ENCODE results near the gene PRIM2. TPM values are rescaled to one million over a fixed set of nuclear protein-coding genes. Genes with fewer than 3 reads are reported as not detected.

PRIM2 gene
- total and polyA plus RNA-seq, 2 of the 4 experiments (the other 2 are of a cell fraction) = 11.8 to 37.5 TPM

- no peaks in the 10 kb centered on the region for H3K27me3 ChIP-seq (ENCODE audit: control insufficient read depth, insufficient read depth, low read length)
- intact Hi-C loops (cut with micrococcal nuclease) = no loop called here
Measured at GRCh38 chr6:57294862-57295445, 22.5 kb upstream of the PRIM2 start.

More at GRCh38 chr6:57294862-57295445, 22.5 kb upstream of the PRIM2 start:
- ChIA-PET POLR2A (ENCODE audit: unreplicated experiment) (no interaction called here), CTCF (interaction anchor here (0.6 to 0.8 kb wide), 2 partner anchors 25 to 570 kb away, joined by 3 read pairs; no protein-coding TSS in a partner anchor)
- no peak overlapping the region for H2AK9ac ChIP-seq (replicated peaks; ENCODE audit: low read depth, low read length, poor library complexity)
- no peak overlapping the region for H3K4ac ChIP-seq (ENCODE audit: low read depth, low read length)
- no peak overlapping the region for H2BK120ac ChIP-seq (ENCODE audit: low read depth, low read length)
- H2BK5ac ChIP-seq (ENCODE audit: low read depth, low read length, poor library complexity, severe bottlenecking) = no peak overlapping the region
- H3K14ac ChIP-seq (replicated peaks; ENCODE audit: low read depth, low read length) = no peak overlapping the region; the same call in 1 of the 2 replicates
- no peaks in the 10 kb centered on the region for H4K20me1 ChIP-seq (ENCODE audit: insufficient read depth, low read length)
- no peak for TF ChIP-seq SMC3 (IDR thresholded peaks at IDR 0.05; ENCODE audit: low read depth, low read length)
- TF ChIP-seq MXI1 (IDR thresholded peaks at IDR 0.05; ENCODE audit: borderline replicate concordance, low read depth, low read length) = no peak
- no peak for TF ChIP-seq POLR2A (IDR thresholded peaks at IDR 0.05; ENCODE audit: low read depth, low read length)
- TF ChIP-seq BHLHE40 (IDR thresholded peaks at IDR 0.05; ENCODE audit: low read depth, low read length) = no peak
- TF ChIP-seq MAFK (IDR thresholded peaks at IDR 0.05; ENCODE audit: low read depth, low read length) = no peak
- no peak for TF ChIP-seq CTCF (conservative IDR thresholded peaks at IDR 0.05; ENCODE audit: low read depth, low read length)
- TF ChIP-seq ELK1 (IDR thresholded peaks at IDR 0.05; ENCODE audit: borderline replicate concordance, low read depth, low read length) = no peak
- TF ChIP-seq RCOR1 (IDR thresholded peaks at IDR 0.05; ENCODE audit: insufficient replicate concordance, low read length) = no peak
- TF ChIP-seq MAZ (IDR thresholded peaks at IDR 0.05; ENCODE audit: borderline replicate concordance, low read depth, low read length) = no peak
- no peak for TF ChIP-seq RFX5 (IDR thresholded peaks at IDR 0.05; ENCODE audit: low read depth, low read length)
- no peak for TF ChIP-seq NFE2L2 (IDR thresholded peaks at IDR 0.05; ENCODE audit: low read depth, low read length)
- TF ChIP-seq CHD1 (IDR thresholded peaks at IDR 0.05; ENCODE audit: low read depth, low read length) = no peak
- ATAC-seq (ENCODE audit: low read depth) = no peak
- no TSS peak for BruUV-seq (replicated peaks)
- in situ Hi-C loops (cut with MboI; ENCODE audit: low sequenced_read_pairs) (no loop called here), dilution Hi-C loops (cut with HindIII; ENCODE audit: low sequenced_read_pairs, unreplicated experiment) (no loop called here)
- no CpG with 5 or more reads among the region's 6 CpGs for WGBS, 2 experiments (ENCODE audit: extremely low coverage in 2 of 2, insufficient read length in 1 of 2)
- H3K23ac ChIP-seq (ENCODE audit: low read depth, low read length) = no peak overlapping the region
- no peak overlapping the region for H4K5ac ChIP-seq (ENCODE audit: low read depth, low read length)
- no peaks in the 10 kb centered on the region for H3K9me3 ChIP-seq (ENCODE audit: control insufficient read depth, insufficient read depth, low read length)
- H2BK20ac ChIP-seq (ENCODE audit: low read depth, low read length) = no peak overlapping the region
- DNase-seq = no peak
- no peaks in the 10 kb centered on the region for H3K79me1 ChIP-seq (ENCODE audit: low read depth in 1 of 2, low read length in 2 of 2)
- H4K91ac ChIP-seq (ENCODE audit: insufficient read depth, low read depth, low read length) = no peak overlapping the region
- H2AK5ac ChIP-seq (ENCODE audit: low read depth, low read length) = no peak overlapping the region
- no peaks in the 10 kb centered on the region for H3K36me3 ChIP-seq (ENCODE audit: control insufficient read depth, insufficient read depth, low read length)
- no peak overlapping the region for H3K18ac ChIP-seq (ENCODE audit: low read depth, low read length)
- no peaks in the 10 kb centered on the region for H3K4me1 ChIP-seq (ENCODE audit: control insufficient read depth, insufficient read depth, low read length)
- no peak overlapping the region for H3K4me2 ChIP-seq (ENCODE audit: low read depth, low read length)
- H4K8ac ChIP-seq (ENCODE audit: low read depth in 2 of 2, low read length in 2 of 2) = no peak overlapping the region
- H3K56ac ChIP-seq (ENCODE audit: extremely low read depth, insufficient read depth, low read length) = no peak overlapping the region
- no peak overlapping the region for H2BK15ac ChIP-seq (ENCODE audit: low read depth, low read length)
- H3K9ac ChIP-seq (ENCODE audit: low read depth, low read length) = no peak overlapping the region
- H3K9me1 ChIP-seq (ENCODE audit: insufficient read depth, low read length) = no peaks in the 10 kb centered on the region
- no peak overlapping the region for H2AFZ ChIP-seq (replicated peaks; ENCODE audit: low read length, poor library complexity)
- H3K27ac ChIP-seq (ENCODE audit: insufficient read depth, low read length) = no peak overlapping the region
- no peak overlapping the region for H3K4me3 ChIP-seq (ENCODE audit: insufficient read depth, low read depth, low read length)

All from IMR-90 (cell line).